Loucy (cell line): ENCODE measurements around the gene VPS18.

Experiments
- EZH2phosphoT487 ChIP-seq: fragments of 200-600 bp; IDR thresholded peaks from 2 replicates; pipeline ENCODE4 v1.6.1; 2018; ENCODE audit warnings: antibody characterized with exemption, mild to moderate bottlenecking, moderate library complexity, borderline replicate concordance
- TF ChIP-seq, protein P1 (sequence below): fragments of 200-600 bp; sonication (generic); conservative IDR thresholded peaks from 2 replicates; pipeline ENCODE4 v1.5.1; 2014; ENCODE audit warnings: mild to moderate bottlenecking, antibody characterized with exemption, low read length

- TF ChIP-seq, protein P1, sequence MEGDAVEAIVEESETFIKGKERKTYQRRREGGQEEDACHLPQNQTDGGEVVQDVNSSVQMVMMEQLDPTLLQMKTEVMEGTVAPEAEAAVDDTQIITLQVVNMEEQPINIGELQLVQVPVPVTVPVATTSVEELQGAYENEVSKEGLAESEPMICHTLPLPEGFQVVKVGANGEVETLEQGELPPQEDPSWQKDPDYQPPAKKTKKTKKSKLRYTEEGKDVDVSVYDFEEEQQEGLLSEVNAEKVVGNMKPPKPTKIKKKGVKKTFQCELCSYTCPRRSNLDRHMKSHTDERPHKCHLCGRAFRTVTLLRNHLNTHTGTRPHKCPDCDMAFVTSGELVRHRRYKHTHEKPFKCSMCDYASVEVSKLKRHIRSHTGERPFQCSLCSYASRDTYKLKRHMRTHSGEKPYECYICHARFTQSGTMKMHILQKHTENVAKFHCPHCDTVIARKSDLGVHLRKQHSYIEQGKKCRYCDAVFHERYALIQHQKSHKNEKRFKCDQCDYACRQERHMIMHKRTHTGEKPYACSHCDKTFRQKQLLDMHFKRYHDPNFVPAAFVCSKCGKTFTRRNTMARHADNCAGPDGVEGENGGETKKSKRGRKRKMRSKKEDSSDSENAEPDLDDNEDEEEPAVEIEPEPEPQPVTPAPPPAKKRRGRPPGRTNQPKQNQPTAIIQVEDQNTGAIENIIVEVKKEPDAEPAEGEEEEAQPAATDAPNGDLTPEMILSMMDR: no peak
- TF ChIP-seq EZH2phosphoT487: no peak
Measured at GRCh38 chr15:40879609-40880008, 14.6 kb upstream of the VPS18 start.
